ENCODE results near the gene TEKT4. TPM values are rescaled to one million over a fixed set of nuclear protein-coding genes. Genes with fewer than 3 reads are reported as not detected.
"Not testable (repeated sequence)": the region's sequence is repeated elsewhere in the genome, so short reads cannot be mapped to it uniquely, and the experiment has no call there.

The TEKT4 gene
- total and polyA plus RNA-seq, 3 experiments from 2014 or later = not detected

DNA sequence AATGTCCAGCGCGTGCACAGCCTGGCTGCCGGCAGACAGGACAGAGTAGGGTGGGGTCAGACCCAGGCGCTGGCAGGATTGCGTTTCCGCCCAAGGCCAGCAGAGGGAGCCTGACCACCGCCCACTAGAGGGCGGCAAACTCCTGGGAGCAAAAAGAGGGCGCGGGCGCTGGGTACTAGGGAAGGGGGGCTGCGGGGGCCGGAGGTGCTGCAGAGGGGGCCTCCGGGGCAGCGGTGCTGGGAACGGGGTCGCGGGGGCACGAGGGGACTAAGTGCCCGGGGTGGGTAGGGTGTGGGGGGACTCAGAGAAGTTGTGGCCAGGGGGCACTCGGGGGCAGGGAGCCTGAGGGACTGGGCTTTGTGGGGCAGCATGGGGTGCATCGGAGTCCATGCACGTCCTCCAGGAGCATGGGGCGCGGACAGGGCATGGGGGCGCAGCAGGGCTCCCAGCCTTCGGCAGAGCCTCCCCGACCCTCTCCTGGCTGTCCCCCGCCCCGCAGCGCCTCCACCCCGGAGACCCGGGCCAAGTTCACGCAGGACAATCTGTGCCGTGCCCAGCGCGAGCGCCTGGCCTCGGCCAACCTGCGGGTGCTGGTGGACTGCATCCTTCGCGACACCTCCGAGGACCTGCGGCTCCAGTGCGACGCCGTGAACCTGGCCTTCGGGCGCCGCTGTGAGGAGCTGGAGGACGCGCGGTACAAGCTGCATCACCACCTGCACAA is 3.2 kb downstream of the TEKT4 start:
- Histone ChIP-seq H3K36me3 (ENCODE audit: insufficient read depth, low read length) (no peaks in the 10 kb centered on the region), H3K27ac (ENCODE audit: low read depth, low read length) (no peak overlapping the region), H3K9me3 (ENCODE audit: low read length) (no peaks in the 10 kb centered on the region), H3K4me3 (ENCODE audit: low read length) (no peak overlapping the region), H3K27me3 (ENCODE audit: insufficient read depth, low read length, poor library complexity, severe bottlenecking) (no peaks in the 10 kb centered on the region), H3K4me1 (ENCODE audit: insufficient read depth, low read length) (no peaks in the 10 kb centered on the region)
- H3K27ac Mint-ChIP-seq = no peak overlapping the region
- peaks cover 0 to 2% (median 0%) of the 10 kb centered on the region in 5 donors for H3K9me3 Mint-ChIP-seq
- ChIA-PET POLR2A (no interaction called here), CTCF (interaction anchor here (1.3 kb wide), 1 partner anchor 9 kb away, joined by 3 read pairs; no protein-coding TSS in a partner anchor)
- no peak overlapping the region for H3K4me3 Mint-ChIP-seq
- no peaks in the 10 kb centered on the region for H3K36me3 Mint-ChIP-seq
- peak in 4 of 5 donors; percentile 23 to 59 (median 32) for DNase-seq
- peaks cover 6 to 8% of the 10 kb centered on the region in 2 donors for H3K27me3 Mint-ChIP-seq
- no peaks in the 10 kb centered on the region for H3K4me1 Mint-ChIP-seq

DNA sequence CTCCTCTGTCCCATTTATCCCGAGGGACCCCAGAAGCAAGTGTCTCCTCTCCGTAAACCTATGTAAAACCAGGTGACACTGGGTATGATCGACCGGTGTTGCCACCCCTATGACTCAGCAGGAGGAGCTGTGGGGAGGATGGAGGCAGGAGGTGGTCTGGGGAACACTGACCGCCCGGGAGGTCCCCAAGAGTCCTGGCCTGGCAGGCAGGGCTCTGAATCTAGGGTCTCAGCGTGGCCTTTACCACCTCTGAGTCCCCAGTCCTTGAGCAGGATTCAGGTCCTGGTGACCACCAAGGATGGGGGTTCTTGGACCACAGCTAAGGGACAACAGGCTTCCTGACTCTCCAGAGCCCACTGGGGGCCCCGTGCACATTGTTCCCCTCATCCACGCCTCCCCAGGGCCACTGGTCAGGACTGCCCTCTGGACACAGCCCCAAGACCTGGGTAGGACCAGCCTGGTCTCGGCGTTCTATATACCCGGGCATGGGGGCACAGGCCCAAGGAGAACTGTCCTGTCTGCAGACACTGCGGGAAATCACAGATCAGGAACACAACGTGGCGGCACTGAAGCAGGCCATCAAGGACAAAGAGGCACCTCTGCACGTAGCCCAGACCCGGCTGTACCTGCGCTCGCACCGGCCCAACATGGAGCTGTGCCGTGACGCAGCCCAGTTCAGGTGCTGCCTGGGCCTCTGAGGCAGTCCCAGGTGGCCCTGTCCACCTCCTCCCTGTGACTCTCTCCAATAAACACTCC is 4.0 kb downstream of the TEKT4 start:
- Mint-ChIP-seq H3K9me3 (peaks cover 0 to 2% (median 0%) of the 10 kb centered on the region in 5 donors), H3K4me1 (no peaks in the 10 kb centered on the region), H3K27me3 (peaks cover 6 to 8% of the 10 kb centered on the region in 2 donors), H3K4me3 (no peak overlapping the region), H3K27ac (no peak overlapping the region), H3K36me3 (no peaks in the 10 kb centered on the region)
- H3K4me3 ChIP-seq (ENCODE audit: low read length) = no peak overlapping the region
- no peaks in the 10 kb centered on the region for H3K27me3 ChIP-seq (ENCODE audit: insufficient read depth, low read length, poor library complexity, severe bottlenecking)
- ChIA-PET CTCF (interaction anchor here (2.2 kb wide), 1 partner anchor 9 kb away, joined by 7 read pairs; no protein-coding TSS in a partner anchor), POLR2A (no interaction called here)
- no peak overlapping the region for H3K27ac ChIP-seq (ENCODE audit: low read depth, low read length)
- DNase-seq = no peak
- H3K4me1 ChIP-seq (ENCODE audit: insufficient read depth, low read length) = no peaks in the 10 kb centered on the region
- no peaks in the 10 kb centered on the region for H3K36me3 ChIP-seq (ENCODE audit: insufficient read depth, low read length)
- H3K9me3 ChIP-seq (ENCODE audit: low read length) = no peaks in the 10 kb centered on the region

DNA sequence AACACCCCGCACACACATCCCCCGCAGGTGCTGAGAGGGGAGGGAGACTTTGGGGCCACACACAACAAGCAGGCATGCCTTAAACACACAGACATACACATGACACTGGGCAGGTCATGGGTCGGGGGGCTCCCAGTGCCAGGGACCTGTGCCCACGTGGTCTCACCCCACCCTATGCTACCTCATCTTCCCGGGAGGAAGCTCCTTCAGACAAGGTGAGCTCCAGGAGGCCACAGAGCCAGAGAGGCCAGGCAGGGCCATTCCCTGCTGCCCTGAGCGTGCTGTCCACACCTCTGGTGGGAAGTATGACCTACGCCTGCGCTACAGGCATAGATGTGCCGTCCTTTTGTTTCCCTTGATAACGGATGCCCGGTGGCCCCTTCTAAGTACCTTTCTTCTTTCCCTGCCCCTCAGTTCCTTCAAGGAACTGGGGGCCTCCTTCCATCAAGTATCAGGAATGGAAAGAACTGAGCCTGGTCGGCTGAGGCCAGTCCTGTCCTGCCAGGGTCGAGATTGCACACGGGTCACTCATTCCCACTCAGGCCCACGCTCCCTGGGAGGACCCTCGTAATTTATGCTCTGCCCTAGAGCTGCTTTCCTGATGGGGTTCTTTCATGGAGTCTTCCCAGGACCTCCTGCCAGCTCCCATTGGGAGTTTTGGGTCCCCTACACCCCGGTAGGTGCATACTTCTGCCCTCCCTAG is 4.7 kb downstream of the TEKT4 start:
- H3K27ac Mint-ChIP-seq = no peak overlapping the region
- no peak overlapping the region for H3K4me3 Mint-ChIP-seq
- H3K36me3 Mint-ChIP-seq = no peaks in the 10 kb centered on the region
- no peaks in the 10 kb centered on the region for H3K9me3 ChIP-seq (ENCODE audit: low read length)
- no peaks in the 10 kb centered on the region for H3K27me3 ChIP-seq (ENCODE audit: insufficient read depth, low read length, poor library complexity, severe bottlenecking)
- H3K4me1 Mint-ChIP-seq = no peaks in the 10 kb centered on the region
- no peaks in the 10 kb centered on the region for H3K4me1 ChIP-seq (ENCODE audit: insufficient read depth, low read length)
- H3K4me3 ChIP-seq (ENCODE audit: low read length) = no peak overlapping the region
- no peaks in the 10 kb centered on the region for H3K36me3 ChIP-seq (ENCODE audit: insufficient read depth, low read length)
- H3K27me3 Mint-ChIP-seq = peaks cover 5 to 6% of the 10 kb centered on the region in 2 donors
- DNase-seq = no peak
- CTCF ChIA-PET = interaction anchor here (2.2 kb wide), 1 partner anchor 10 kb away, joined by 7 read pairs; no protein-coding TSS in a partner anchor
- POLR2A ChIA-PET = no interaction called here
- no peak overlapping the region for H3K27ac ChIP-seq (ENCODE audit: low read depth, low read length)
- H3K9me3 Mint-ChIP-seq = peaks cover 0 to 2% (median 0%) of the 10 kb centered on the region in 5 donors

DNA sequence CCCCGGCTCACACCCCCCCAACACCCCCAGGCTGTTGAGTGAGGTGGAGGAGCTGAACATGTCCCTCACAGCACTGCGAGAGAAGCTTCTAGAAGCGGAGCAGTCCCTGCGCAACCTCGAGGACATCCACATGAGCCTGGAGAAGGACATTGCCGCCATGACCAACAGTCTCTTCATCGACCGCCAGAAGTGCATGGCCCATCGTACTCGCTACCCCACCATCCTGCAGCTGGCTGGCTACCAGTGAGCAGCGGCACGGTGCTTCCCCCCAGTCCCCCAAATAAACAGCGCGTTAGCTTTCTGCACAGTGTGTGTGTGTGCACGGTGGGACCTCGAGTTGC is 5.3 kb downstream of the TEKT4 start:
- Histone ChIP-seq H3K27me3 (ENCODE audit: insufficient read depth, low read length, poor library complexity, severe bottlenecking) (no peaks in the 10 kb centered on the region), H3K27ac (ENCODE audit: low read depth, low read length) (no peak overlapping the region), H3K36me3 (ENCODE audit: insufficient read depth, low read length) (no peaks in the 10 kb centered on the region), H3K4me3 (ENCODE audit: low read length) (no peak overlapping the region), H3K9me3 (ENCODE audit: low read length) (no peaks in the 10 kb centered on the region), H3K4me1 (ENCODE audit: insufficient read depth, low read length) (no peaks in the 10 kb centered on the region)
- H3K36me3 Mint-ChIP-seq = no peaks in the 10 kb centered on the region
- no peak overlapping the region for H3K27ac Mint-ChIP-seq
- no peak overlapping the region for H3K4me3 Mint-ChIP-seq
- no peak for DNase-seq
- H3K4me1 Mint-ChIP-seq = no peaks in the 10 kb centered on the region
- ChIA-PET CTCF (interaction anchor here (2.2 kb wide), 1 partner anchor 10 kb away, joined by 7 read pairs; no protein-coding TSS in a partner anchor), POLR2A (no interaction called here)
- H3K27me3 Mint-ChIP-seq = peaks cover 5 to 6% of the 10 kb centered on the region in 2 donors
- peaks cover 0 to 2% (median 0%) of the 10 kb centered on the region in 5 donors for H3K9me3 Mint-ChIP-seq

GRCh38 chr2:94877129-94877528 is 5.9 kb downstream of the TEKT4 start:
- H3K9me3 ChIP-seq (ENCODE audit: low read length) = no peaks in the 10 kb centered on the region
- Mint-ChIP-seq H3K4me3 (no peak overlapping the region), H3K27me3 (peaks cover 5 to 6% of the 10 kb centered on the region in 2 donors), H3K36me3 (no peaks in the 10 kb centered on the region), H3K4me1 (no peaks in the 10 kb centered on the region), H3K9me3 (peaks cover 0 to 4% (median 0%) of the 10 kb centered on the region in 5 donors), H3K27ac (no peak overlapping the region)
- no peaks in the 10 kb centered on the region for H3K4me1 ChIP-seq (ENCODE audit: insufficient read depth, low read length)
- no peaks in the 10 kb centered on the region for H3K36me3 ChIP-seq (ENCODE audit: insufficient read depth, low read length)
- CTCF ChIA-PET = interaction anchor here (2.2 kb wide), 1 partner anchor 11 kb away, joined by 7 read pairs; no protein-coding TSS in a partner anchor
- no peak overlapping the region for H3K4me3 ChIP-seq (ENCODE audit: low read length)
- H3K27me3 ChIP-seq (ENCODE audit: insufficient read depth, low read length, poor library complexity, severe bottlenecking) = no peaks in the 10 kb centered on the region
- POLR2A ChIA-PET = no interaction called here
- DNase-seq = no peak
- no peak overlapping the region for H3K27ac ChIP-seq (ENCODE audit: low read depth, low read length)

GRCh38 chr2:94878575-94878974 is 7.3 kb downstream of the TEKT4 start:
- H3K27ac ChIP-seq (ENCODE audit: low read depth, low read length); DNase-seq; H3K27me3 Mint-ChIP-seq; CTCF ChIA-PET; H3K9me3 ChIP-seq (ENCODE audit: low read length); H3K9me3 Mint-ChIP-seq; H3K27me3 ChIP-seq (ENCODE audit: insufficient read depth, low read length, poor library complexity, severe bottlenecking); H3K4me1 ChIP-seq (ENCODE audit: insufficient read depth, low read length); H3K4me1 Mint-ChIP-seq; H3K36me3 Mint-ChIP-seq; H3K27ac Mint-ChIP-seq; H3K36me3 ChIP-seq (ENCODE audit: insufficient read depth, low read length); POLR2A ChIA-PET; H3K4me3 Mint-ChIP-seq; H3K4me3 ChIP-seq (ENCODE audit: low read length): not testable (repeated sequence)

DNA sequence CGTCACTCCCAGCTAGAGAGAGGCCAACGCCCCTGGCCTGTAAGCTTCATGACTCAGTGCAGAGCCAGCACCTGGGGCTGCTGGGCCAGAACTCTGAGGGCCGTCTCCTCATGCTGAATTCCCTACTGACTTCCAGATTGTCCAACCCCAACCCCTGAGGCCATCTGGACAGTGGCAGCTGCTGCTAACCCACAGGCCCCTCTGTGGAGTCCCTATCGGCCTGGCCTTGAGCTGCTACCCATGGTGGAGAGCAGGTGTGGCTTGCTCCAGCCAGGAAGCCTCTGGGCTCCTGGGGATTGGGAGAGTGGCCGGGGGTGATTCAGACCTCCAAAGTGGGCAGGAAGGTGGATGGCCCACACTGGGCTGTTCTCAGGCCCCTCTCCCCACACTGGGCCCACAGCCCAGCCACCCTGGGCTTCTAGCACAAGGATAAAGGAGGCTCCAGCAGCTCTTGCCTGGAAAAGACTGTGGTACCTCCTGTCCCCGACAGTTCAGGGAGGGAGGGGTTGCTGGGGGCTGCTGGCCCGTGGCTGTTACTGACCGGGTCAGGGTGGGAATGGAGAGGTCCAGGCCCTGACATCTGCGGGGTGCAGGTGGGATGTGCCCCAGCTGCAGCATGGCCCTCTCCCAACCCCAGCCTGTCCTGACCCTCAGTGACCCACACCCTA is 8.2 kb downstream of the TEKT4 start:
- H3K4me1 Mint-ChIP-seq = no peaks in the 10 kb centered on the region
- no peaks in the 10 kb centered on the region for H3K9me3 ChIP-seq (ENCODE audit: low read length)
- no peaks in the 10 kb centered on the region for H3K27me3 ChIP-seq (ENCODE audit: insufficient read depth, low read length, poor library complexity, severe bottlenecking)
- no peak for DNase-seq
- no peak overlapping the region for H3K4me3 Mint-ChIP-seq
- ChIA-PET POLR2A (no interaction called here), CTCF (no interaction called here)
- no peak overlapping the region for H3K4me3 ChIP-seq (ENCODE audit: low read length)
- no peaks in the 10 kb centered on the region for H3K36me3 ChIP-seq (ENCODE audit: insufficient read depth, low read length)
- no peak overlapping the region for H3K27ac Mint-ChIP-seq
- H3K9me3 Mint-ChIP-seq = peaks cover 0 to 5% (median 2%) of the 10 kb centered on the region in 5 donors
- H3K4me1 ChIP-seq (ENCODE audit: insufficient read depth, low read length) = no peaks in the 10 kb centered on the region
- H3K27me3 Mint-ChIP-seq = no peaks in the 10 kb centered on the region
- no peak overlapping the region for H3K27ac ChIP-seq (ENCODE audit: low read depth, low read length)
- no peaks in the 10 kb centered on the region for H3K36me3 Mint-ChIP-seq
